HG03521 (cell line): ENCODE results near the gene IKZF3.
"Not testable (repeated sequence)": the region's sequence is repeated elsewhere in the genome, so short reads cannot be mapped to it uniquely, and the experiment has no call there.

Experiments used
- ATAC-seq: cut with Tn5 transposase; IDR thresholded peaks from one replicate; pipeline ENCODE4 v1.9.1; 2021; ENCODE audit warnings: mild to moderate bottlenecking, moderate library complexity; ENCODE audit not compliant: unreplicated experiment

Gene IKZF3

GRCh38 chr17:39861235-39861634, 2.9 kb downstream of the IKZF3 start:
- ATAC-seq = no peak

- not testable (repeated sequence) for ATAC-seq
Observed at GRCh38 chr17:39855911-39856649, 8.0 kb downstream of the IKZF3 start.

GRCh38 chr17:39854909-39855308, 9.2 kb downstream of the IKZF3 start:
- ATAC-seq = no peak

GRCh38 chr17:39852239-39852638, 11.9 kb downstream of the IKZF3 start:
- ATAC-seq = no peak

- not testable (repeated sequence) for ATAC-seq
Observed at GRCh38 chr17:39850186-39850585, 13.9 kb downstream of the IKZF3 start.

GRCh38 chr17:39848600-39848999, 15.5 kb downstream of the IKZF3 start:
- no peak for ATAC-seq

GRCh38 chr17:39846205-39846604, 17.9 kb downstream of the IKZF3 start:
- no peak for ATAC-seq

- no peak for ATAC-seq
Observed at GRCh38 chr17:39845052-39845846, 18.9 kb downstream of the IKZF3 start.

- no peak for ATAC-seq
Observed at GRCh38 chr17:39841134-39841683, 22.9 kb downstream of the IKZF3 start.

GRCh38 chr17:39838784-39839183, 25.3 kb downstream of the IKZF3 start:
- ATAC-seq = no peak

- no peak for ATAC-seq
Observed at GRCh38 chr17:39838057-39838456, 26.1 kb downstream of the IKZF3 start.

GRCh38 chr17:39836117-39836516, 28.0 kb downstream of the IKZF3 start:
- no peak for ATAC-seq

- ATAC-seq = no peak
Observed at GRCh38 chr17:39835038-39835786, 28.9 kb downstream of the IKZF3 start.

GRCh38 chr17:39834017-39834416, 30.1 kb downstream of the IKZF3 start:
- no peak for ATAC-seq

GRCh38 chr17:39831588-39831987, 32.5 kb downstream of the IKZF3 start:
- no peak for ATAC-seq

- ATAC-seq = no peak
Observed at GRCh38 chr17:39828443-39828842, 35.7 kb downstream of the IKZF3 start.

- no peak for ATAC-seq
Observed at GRCh38 chr17:39826334-39826733, 37.8 kb downstream of the IKZF3 start.

- no peak for ATAC-seq
Observed at GRCh38 chr17:39823407-39824054, 40.6 kb downstream of the IKZF3 start.

GRCh38 chr17:39822051-39822451, 42.1 kb downstream of the IKZF3 start:
- ATAC-seq = no peak

- no peak for ATAC-seq
Observed at GRCh38 chr17:39820987-39821386, 43.1 kb downstream of the IKZF3 start.

- ATAC-seq = no peak
Observed at GRCh38 chr17:39820541-39820940, 43.6 kb downstream of the IKZF3 start.
